Suprapubic skin (tissue), 4 donors: ENCODE data around the gene ABCC1. TPM values are rescaled to one million over a fixed set of nuclear protein-coding genes. Genes with fewer than 3 reads are reported as not detected.

Experiments used
- DNase-seq, 2 donors: peaks; one replicate each; pipeline ENCODE4 v3.0.0-alpha.2; 2019; ENCODE audit warnings: low spot score in 2 of 2
- H3K27ac ChIP-seq: fragments of 200-600 bp; sonication (generic); one replicate; pipeline ENCODE4 v1.5.1; 2019
- H3K27me3 ChIP-seq: fragments of 200-600 bp; sonication (generic); one replicate; pipeline ENCODE4 v1.5.1; 2019
- H3K36me3 ChIP-seq: fragments of 200-600 bp; sonication (generic); one replicate; pipeline ENCODE4 v1.5.1; 2019
- H3K4me1 ChIP-seq: fragments of 200-600 bp; sonication (generic); one replicate; pipeline ENCODE4 v1.5.1; 2019
- H3K4me3 ChIP-seq: fragments of 200-600 bp; sonication (generic); one replicate; pipeline ENCODE4 v1.5.1; 2019; ENCODE audit warnings: mild to moderate bottlenecking
- H3K9me3 ChIP-seq: fragments of 200-600 bp; sonication (generic); one replicate; pipeline ENCODE4 v1.5.1; 2019
- CTCF ChIP-seq, 2 donors: fragments of 200-600 bp in 1 of 2; fragments of 450-650 bp in 1 of 2; sonication (generic) in 1 of 2; IDR thresholded peaks; one replicate each; pipeline ENCODE4 v1.5.1; 2016 to 2019; ENCODE audit warnings: antibody characterized with exemption in 2 of 2, mild to moderate bottlenecking in 1 of 2, moderate library complexity in 1 of 2
- EP300 ChIP-seq: sonication (generic); formaldehyde crosslinking; IDR thresholded peaks from one replicate; pipeline ENCODE4 v1.6.1; 2017; ENCODE audit warnings: antibody characterized with exemption
- POLR2A ChIP-seq, 2 donors: fragments of 450-650 bp; IDR thresholded peaks; one replicate each; pipeline ENCODE4 v1.6.1; 2017; ENCODE audit warnings: antibody characterized with exemption in 2 of 2, mild to moderate bottlenecking in 2 of 2, moderate library complexity in 2 of 2
- POLR2AphosphoS5 ChIP-seq, 3 donors: sonication (generic); formaldehyde crosslinking; IDR thresholded peaks; one replicate each; pipeline ENCODE4 v1.6.1; 2017; ENCODE audit warnings: antibody characterized with exemption in 3 of 3
- WGBS: methylation state at CpG from one replicate; pipeline ENCODE4 v1.1.5; 2018; 5-methylcytosine and 5-hydroxymethylcytosine counted together
- total RNA-seq, 4 donors: library from RNA; depleted of rRNA; stranded (reverse); fragments of >200 nt; gene quantifications; one replicate each; pipeline ENCODE4 v1.1.0, GENCODE V29; 2016

Gene ABCC1
- 10 to 100 TPM; 22.1 to 37.4 (median 27.2) TPM for total RNA-seq

- TF ChIP-seq POLR2A (IDR thresholded peaks at IDR 0.05), result no peak
- no peak for TF ChIP-seq EP300
- no peak for TF ChIP-seq POLR2AphosphoS5 (IDR thresholded peaks at IDR 0.05)
- TF ChIP-seq CTCF (IDR thresholded peaks at IDR 0.05), result no peak
- DNase-seq, result no peak
- Histone ChIP-seq H3K4me1 (peaks cover 47% of the 10 kb centered on the region), H3K36me3 (no peaks in the 10 kb centered on the region), H3K27ac (peak within 1 kb of the TSS; percentile 82), H3K9me3 (no peaks in the 10 kb centered on the region), H3K27me3 (no peaks in the 10 kb centered on the region), H3K4me3 (peak within 1 kb of the TSS; percentile 84)
- under 1% methylated on average over 47 of the region's 112 CpGs for WGBS
Observed at GRCh38 chr16:15949210-15950160, at the start of gene ABCC1. TSS of gene ABCC1 (plus strand) at chr16:15949616. CDS start at chr16:15949752, 136 bp downstream.

- peak overlapping the region; percentile 67 for H3K27ac ChIP-seq
Observed at GRCh38 chr16:15900357-15900756, 49.1 kb upstream of the ABCC1 start.

GRCh38 chr16:15900901-15901500 lies 48.4 kb upstream of the ABCC1 start:
- H3K27me3 ChIP-seq, result no peaks in the 10 kb centered on the region
- TF ChIP-seq EP300, result no peak
- no peak for TF ChIP-seq POLR2A (IDR thresholded peaks at IDR 0.05)
- TF ChIP-seq POLR2AphosphoS5 (IDR thresholded peaks at IDR 0.05), result no peak
- TF ChIP-seq CTCF (IDR thresholded peaks at IDR 0.05), result no peak
- DNase-seq, result no peak
- peaks cover 4% of the 10 kb centered on the region for H3K9me3 ChIP-seq
- H3K36me3 ChIP-seq, result no peaks in the 10 kb centered on the region
- 48% methylated on average over 6 of the region's 6 CpGs for WGBS
- H3K4me3 ChIP-seq, result no peak overlapping the region
- H3K4me1 ChIP-seq, result peaks cover 10% of the 10 kb centered on the region
- peak overlapping the region; percentile 67 for H3K27ac ChIP-seq

More at GRCh38 chr16:15900357-15900756, 49.1 kb upstream of the ABCC1 start:
- Histone ChIP-seq H3K36me3 (no peaks in the 10 kb centered on the region), H3K9me3 (no peaks in the 10 kb centered on the region), H3K4me3 (no peak overlapping the region), H3K4me1 (peaks cover 10% of the 10 kb centered on the region), H3K27me3 (no peaks in the 10 kb centered on the region)
- TF ChIP-seq CTCF (IDR thresholded peaks at IDR 0.05) (no peak), POLR2A (IDR thresholded peaks at IDR 0.05) (no peak), EP300 (no peak), POLR2AphosphoS5 (IDR thresholded peaks at IDR 0.05) (no peak)
- DNase-seq, result no peak
- 76% methylated on average over 3 of the region's 3 CpGs for WGBS

- no peak for DNase-seq
- TF ChIP-seq EP300 (no peak), POLR2AphosphoS5 (IDR thresholded peaks at IDR 0.05) (no peak), POLR2A (IDR thresholded peaks at IDR 0.05) (no peak), CTCF (IDR thresholded peaks at IDR 0.05) (no peak)
- H3K9me3 ChIP-seq, result peaks cover 4% of the 10 kb centered on the region
- no peaks in the 10 kb centered on the region for H3K27me3 ChIP-seq
- no peaks in the 10 kb centered on the region for H3K36me3 ChIP-seq
- no peak overlapping the region for H3K4me3 ChIP-seq
- peaks cover 10% of the 10 kb centered on the region for H3K4me1 ChIP-seq
- 96% methylated on average over 5 of the region's 5 CpGs for WGBS
- H3K27ac ChIP-seq, result no peak overlapping the region
Observed at GRCh38 chr16:15903960-15904359, 45.5 kb upstream of the ABCC1 start.

GRCh38 chr16:15906439-15906838 lies 43.0 kb upstream of the ABCC1 start:
- H3K36me3 ChIP-seq, result no peaks in the 10 kb centered on the region
- H3K4me1 ChIP-seq, result no peaks in the 10 kb centered on the region
- H3K4me3 ChIP-seq, result no peak overlapping the region
- WGBS, result 81% methylated on average over 2 of the region's 2 CpGs
- H3K9me3 ChIP-seq, result peaks cover 4% of the 10 kb centered on the region
- no peak overlapping the region for H3K27ac ChIP-seq
- no peaks in the 10 kb centered on the region for H3K27me3 ChIP-seq
- DNase-seq, result no peak
- TF ChIP-seq EP300 (no peak), POLR2A (IDR thresholded peaks at IDR 0.05) (no peak), CTCF (IDR thresholded peaks at IDR 0.05) (no peak), POLR2AphosphoS5 (IDR thresholded peaks at IDR 0.05) (no peak)
